Endothelial cell of hepatic sinusoid (primary cell): ENCODE results near the gene DPP7.

ENCODE experiments used
- in situ Hi-C: cut with HindIII; loops from 2 replicates; pipeline ENCODE4 v1.10.0; 2017; ENCODE audit warnings: low sequenced_read_pairs

DPP7 gene

GRCh38 chr9:137113385-137114159 lies 961 bp downstream of the DPP7 start:
- in situ Hi-C loops, result no loop called here

- in situ Hi-C loops, result no loop called here
Measured at GRCh38 chr9:137112564-137113384, 1.8 kb downstream of the DPP7 start.

GRCh38 chr9:137111788-137112563 lies 2.6 kb downstream of the DPP7 start:
- in situ Hi-C loops, result no loop called here

- in situ Hi-C loops, result no loop called here
Measured at GRCh38 chr9:137110911-137111787, 3.4 kb downstream of the DPP7 start.

GRCh38 chr9:137110147-137110910 lies 4.2 kb downstream of the DPP7 start:
- in situ Hi-C loops, result no loop called here

- in situ Hi-C loops, result no loop called here
Measured at GRCh38 chr9:137109250-137110146, 5.0 kb downstream of the DPP7 start.

- in situ Hi-C loops, result no loop called here
Measured at GRCh38 chr9:137108608-137109249, 5.8 kb downstream of the DPP7 start.

- in situ Hi-C loops, result no loop called here
Measured at GRCh38 chr9:137107982-137108381, 6.6 kb downstream of the DPP7 start.

GRCh38 chr9:137107312-137107921 lies 7.1 kb downstream of the DPP7 start:
- in situ Hi-C loops, result no loop called here

- in situ Hi-C loops, result no loop called here
Measured at GRCh38 chr9:137106662-137107250, 7.8 kb downstream of the DPP7 start.

GRCh38 chr9:137105814-137106661 lies 8.5 kb downstream of the DPP7 start:
- in situ Hi-C loops, result no loop called here

GRCh38 chr9:137103206-137103999 lies 11.1 kb downstream of the DPP7 start:
- in situ Hi-C loops, result no loop called here

GRCh38 chr9:137099231-137099630 lies 15.3 kb downstream of the DPP7 start:
- in situ Hi-C loops, result no loop called here

- in situ Hi-C loops, result no loop called here
Measured at GRCh38 chr9:137097761-137098462, 16.6 kb downstream of the DPP7 start.
